HG03159 (cell line): ENCODE data around the gene PLXNA3.

Source experiments
- ATAC-seq: cut with Tn5 transposase; IDR thresholded peaks from one replicate; pipeline ENCODE4 v1.9.1; 2021; ENCODE audit warnings: mild to moderate bottlenecking, moderate library complexity; ENCODE audit not compliant: unreplicated experiment

The PLXNA3 gene

DNA sequence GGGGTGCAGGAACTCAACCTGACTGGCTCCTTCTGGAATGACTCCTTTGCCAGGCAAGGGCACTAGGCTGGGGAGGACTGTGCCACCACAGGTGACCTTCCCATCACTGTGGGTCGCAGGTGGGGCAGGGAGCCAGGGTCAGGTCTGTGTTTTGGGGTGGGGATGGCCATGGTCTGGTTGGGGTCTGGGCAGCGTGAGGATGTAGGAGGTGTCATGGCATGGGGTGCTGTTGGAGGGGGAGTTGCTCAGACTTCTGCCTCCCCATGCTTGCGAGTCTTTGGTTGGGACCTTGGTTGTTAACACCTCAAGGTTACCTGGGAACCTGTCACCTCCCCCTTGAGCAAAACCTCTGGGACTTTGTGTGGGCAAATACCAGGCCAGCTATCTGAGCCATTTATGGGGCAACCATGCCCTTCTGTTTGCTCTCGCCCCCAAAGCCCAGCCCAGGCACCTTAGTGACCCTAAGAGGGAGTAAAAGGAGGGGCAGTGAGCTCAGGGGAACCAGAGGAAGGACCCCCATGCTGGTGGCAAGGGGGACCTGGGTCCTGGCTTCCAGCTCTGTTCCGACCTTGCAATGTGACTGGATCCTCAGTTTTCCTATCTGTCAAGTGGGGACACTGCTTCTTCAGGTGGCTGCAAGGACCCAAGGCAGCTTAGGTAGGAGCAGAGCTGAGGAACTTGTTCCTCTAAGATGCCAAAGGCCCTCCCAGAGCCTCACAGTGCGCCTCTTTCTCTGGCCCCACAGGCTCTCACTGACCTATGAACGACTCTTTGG, 23.5 kb upstream of the PLXNA3 start:
- ATAC-seq, result no peak

DNA sequence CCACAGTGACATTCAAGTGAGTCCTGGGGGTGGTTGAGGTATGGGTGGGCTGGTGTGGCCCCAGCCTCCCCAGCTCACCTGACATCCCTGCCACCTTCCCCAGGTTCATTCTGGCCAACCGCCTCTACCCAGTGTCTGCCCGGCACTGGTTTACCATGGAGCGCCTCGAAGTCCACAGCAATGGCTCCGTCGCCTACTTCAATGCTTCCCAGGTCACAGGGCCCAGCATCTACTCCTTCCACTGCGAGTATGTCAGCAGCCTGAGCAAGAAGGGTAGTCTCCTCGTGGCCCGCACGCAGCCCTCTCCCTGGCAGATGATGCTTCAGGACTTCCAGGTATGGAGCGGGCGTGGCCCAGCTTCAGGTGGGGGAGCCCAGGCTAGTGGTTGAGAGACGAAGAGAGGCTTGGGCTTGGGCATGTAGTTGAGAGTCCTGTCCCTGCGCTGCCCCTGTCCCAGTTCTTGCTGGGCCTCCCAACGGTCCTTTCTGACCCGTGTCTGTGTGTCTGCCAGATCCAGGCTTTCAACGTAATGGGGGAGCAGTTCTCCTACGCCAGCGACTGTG, 22.8 kb upstream of the PLXNA3 start:
- ATAC-seq, result no peak

DNA sequence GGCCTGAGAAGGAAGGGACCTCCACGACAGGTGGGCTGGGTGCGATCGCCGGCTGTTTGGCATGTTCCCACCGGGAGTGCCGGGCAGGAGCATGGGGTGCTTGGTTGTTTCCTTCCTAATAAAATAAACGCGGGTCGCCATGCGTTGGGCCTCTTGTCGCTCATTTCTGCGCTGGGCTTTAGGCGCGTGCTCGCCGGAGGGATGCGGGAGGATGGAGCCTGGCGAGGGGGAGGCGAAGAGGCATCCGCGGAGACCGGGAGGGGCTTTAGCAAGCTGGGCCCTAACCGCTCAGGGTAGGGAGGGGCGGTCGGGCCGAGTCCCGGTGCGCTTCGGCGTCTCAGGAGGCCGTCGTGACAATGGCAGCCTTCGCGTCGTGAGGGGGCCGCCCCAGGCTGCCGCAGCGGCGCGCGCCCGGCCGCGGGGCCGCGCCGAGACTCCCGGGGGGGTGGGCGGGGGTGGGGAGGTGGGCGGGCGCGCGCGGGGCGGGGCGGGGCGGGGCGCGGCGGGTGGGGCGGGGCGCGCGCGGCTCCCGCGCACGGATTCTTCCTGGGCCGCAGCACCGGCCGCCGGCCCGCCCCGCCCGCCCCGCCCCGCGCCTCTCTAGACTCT, 21.6 kb upstream of the PLXNA3 start:
- no peak for ATAC-seq

DNA sequence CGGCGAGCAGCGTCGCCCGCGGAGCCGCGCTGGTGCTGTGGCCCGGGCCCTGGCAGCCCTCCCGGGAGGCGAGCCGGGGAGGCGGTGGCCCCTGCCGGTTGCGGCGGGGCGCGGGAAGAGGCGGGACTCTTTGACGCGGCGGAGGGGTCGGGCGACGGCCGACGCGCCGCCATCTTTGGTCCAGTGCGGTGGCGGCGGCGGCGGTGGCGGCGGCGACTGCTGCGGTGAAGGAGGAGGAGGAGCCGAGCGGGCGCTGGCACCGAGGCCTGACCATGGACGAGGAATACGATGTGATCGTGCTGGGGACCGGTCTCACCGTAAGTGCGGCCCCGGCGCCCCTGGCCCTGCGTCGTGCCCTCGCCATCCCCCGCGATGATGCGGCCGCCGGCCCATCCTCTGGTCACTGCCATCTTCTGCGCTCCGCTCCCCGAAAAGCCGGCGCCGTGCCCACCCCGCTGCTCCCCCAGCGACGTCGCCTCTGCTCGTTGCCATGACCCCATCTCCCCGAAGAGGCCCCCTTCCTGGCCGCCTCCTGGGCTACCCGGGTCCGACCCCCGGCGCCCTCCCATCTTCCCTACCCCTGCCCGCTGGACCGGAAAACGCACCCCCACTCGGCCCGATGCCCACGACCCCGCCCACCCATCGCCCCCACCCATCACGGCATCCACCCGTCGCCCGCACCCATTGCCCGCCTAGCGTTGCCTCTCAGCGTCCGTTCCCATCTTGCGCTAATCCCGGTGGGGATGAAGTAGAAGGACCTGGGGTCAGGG, 20.9 kb upstream of the PLXNA3 start, which contains the start of gene GDI1:
Gene GDI1, plus strand, starts transcription at position 172 of the 770 bp plus-strand sequence. Its CDS starts 101 bp downstream, at position 273.
- no peak for ATAC-seq

DNA sequence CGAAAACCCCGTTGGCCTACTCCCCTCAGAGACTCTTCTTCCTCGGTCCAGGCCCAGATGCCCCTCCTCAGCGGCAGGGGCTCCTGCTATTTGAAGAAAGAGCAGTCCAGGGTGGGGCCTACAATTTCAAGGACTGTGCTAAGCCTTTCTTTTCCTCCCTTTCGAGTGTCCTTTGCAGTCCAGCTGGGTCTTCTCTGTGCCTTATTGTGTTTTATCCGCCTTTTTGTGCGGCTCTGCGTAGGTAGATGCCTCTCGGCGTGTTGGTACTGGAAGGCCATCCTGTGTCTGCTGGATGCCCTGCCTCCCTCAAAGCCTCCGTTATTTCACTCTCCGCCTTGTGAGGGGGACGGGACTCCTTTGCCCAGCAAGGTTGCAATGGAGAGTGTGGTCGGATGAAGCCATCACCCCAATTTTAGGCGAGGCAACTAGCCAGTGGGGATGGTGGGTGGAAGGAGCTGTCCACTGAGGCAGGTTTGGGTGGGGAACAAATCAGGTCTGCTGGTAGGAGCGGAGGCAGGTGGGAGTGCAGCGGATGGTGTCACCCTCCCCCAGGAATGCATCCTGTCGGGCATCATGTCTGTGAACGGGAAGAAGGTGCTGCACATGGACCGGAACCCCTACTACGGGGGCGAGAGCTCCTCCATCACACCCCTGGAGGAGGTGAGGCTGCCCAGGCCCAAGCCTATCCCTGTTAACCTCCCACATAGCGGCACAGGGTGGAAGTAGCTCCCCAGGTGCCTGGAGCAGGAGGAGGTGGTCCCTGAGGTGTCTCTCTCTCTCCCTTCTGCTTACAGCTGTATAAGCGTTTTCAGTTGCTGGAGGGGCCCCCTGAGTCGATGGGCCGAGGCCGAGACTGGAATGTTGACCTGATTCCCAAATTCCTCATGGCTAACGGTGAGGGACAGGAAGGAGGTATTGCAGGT, 19.8 kb upstream of the PLXNA3 start:
- ATAC-seq, result no peak

DNA sequence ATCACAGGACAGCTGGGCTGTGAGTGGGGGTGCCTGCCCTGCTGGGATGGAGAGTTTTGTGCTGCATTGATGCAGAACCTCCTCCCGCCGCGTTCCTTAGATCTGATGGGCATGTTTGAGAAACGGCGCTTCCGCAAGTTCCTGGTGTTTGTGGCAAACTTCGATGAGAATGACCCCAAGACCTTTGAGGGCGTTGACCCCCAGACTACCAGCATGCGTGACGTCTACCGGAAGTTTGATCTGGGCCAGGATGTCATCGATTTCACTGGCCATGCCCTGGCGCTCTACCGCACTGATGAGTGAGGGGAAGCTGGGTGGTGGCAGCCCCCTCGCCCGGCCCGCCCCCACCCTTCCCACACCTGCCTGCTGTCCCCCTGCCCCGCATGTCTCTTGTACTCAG, 18.2 kb upstream of the PLXNA3 start:
- ATAC-seq, result no peak

DNA sequence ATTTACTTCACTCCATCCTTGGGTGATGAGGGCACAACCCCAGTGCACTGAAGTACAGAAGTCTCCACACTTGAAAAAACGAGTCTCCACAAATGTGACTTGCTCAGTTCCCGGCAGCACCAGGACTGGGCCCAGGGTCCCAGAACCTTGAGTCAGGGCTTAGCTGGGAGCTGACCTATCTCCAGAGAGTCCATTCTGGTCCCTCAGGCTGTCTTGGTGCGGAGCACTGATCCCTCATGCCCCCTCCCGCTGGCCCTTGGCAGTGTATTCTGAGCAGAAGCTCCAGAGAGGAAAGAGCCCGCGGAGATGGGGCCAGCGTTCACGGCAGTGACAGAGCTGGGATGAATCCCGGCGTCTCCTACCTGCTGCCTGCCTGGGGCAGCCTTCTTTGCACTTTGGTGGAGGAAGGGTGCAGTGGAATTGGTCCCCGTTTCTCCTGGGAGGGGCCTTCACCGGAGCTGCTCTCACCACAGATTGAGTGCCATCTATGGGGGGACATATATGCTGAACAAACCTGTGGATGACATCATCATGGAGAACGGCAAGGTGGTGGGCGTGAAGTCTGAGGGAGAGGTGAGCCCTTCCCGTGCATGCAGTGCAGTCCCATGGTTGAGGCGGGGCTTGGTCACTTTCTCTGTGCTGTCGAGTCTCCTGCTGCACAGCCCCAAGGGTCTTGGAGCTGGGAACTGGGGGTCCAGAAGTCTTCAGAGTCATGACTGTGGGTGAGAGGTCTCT, 17.3 kb upstream of the PLXNA3 start:
- no peak for ATAC-seq

DNA sequence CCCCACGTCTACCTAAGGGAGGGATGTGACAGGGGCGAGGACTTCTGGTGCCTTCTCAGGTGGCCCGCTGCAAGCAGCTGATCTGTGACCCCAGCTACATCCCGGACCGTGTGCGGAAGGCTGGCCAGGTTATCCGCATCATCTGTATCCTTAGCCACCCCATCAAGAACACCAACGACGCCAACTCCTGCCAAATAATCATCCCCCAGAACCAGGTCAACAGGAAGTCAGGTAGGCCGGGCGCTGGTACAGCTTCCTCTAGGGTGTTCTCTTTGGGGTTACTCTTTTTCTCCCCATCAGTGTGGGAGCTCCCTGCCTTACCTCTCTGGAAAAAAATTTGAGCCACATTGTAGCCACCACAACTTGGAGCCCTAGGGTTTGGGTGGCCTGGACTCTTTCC, 16.5 kb upstream of the PLXNA3 start:
- ATAC-seq, result no peak

DNA sequence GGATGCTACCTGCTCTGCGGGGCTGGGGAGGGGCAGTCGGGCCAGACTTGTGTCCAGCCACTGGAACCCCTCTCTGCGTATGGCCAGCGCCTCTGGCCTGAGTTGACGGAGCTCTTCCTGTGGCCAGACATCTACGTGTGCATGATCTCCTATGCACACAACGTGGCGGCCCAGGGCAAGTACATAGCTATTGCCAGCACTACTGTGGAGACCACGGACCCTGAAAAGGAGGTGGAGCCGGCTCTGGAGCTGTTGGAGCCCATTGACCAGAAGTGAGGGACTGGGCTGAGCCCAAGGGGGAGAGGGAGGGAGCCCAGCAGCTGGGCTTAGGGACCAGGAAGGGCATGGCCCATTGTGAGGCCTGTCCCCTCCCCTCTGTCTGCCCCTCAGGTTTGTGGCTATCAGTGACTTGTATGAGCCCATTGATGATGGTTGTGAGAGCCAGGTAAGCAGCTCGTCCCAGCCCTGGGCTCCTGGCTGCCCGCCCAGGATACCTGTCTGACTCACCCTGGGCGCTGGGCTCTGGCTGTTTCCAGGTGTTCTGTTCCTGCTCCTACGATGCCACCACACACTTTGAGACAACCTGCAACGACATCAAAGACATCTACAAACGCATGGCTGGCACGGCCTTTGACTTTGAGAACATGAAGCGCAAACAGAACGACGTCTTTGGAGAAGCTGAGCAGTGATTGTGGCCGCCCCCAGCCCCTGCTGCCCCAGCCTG, 15.9 kb upstream of the PLXNA3 start:
- ATAC-seq, result no peak

DNA sequence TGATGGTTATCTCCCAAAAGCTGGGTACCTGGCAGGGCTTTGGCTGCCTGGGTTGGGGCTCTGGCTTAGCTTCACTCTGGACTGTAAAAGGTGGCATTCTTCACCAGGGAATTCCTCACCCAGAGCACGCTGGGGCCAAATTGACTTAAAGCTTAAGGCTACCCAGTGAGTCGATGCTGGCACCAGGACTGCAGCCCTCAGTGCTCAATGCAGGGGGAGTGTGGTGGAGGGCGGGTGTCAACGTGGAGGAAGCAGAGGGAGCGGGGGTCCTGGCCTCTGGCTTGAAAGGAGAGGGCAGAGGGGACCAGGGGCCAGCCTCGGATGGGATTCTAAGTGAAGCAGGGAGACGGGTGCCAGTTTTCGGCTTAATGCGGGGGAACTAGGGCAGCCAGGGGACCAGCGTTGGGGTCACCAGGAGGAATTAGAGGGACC, 14.6 kb upstream of the PLXNA3 start:
- ATAC-seq, result no peak

DNA sequence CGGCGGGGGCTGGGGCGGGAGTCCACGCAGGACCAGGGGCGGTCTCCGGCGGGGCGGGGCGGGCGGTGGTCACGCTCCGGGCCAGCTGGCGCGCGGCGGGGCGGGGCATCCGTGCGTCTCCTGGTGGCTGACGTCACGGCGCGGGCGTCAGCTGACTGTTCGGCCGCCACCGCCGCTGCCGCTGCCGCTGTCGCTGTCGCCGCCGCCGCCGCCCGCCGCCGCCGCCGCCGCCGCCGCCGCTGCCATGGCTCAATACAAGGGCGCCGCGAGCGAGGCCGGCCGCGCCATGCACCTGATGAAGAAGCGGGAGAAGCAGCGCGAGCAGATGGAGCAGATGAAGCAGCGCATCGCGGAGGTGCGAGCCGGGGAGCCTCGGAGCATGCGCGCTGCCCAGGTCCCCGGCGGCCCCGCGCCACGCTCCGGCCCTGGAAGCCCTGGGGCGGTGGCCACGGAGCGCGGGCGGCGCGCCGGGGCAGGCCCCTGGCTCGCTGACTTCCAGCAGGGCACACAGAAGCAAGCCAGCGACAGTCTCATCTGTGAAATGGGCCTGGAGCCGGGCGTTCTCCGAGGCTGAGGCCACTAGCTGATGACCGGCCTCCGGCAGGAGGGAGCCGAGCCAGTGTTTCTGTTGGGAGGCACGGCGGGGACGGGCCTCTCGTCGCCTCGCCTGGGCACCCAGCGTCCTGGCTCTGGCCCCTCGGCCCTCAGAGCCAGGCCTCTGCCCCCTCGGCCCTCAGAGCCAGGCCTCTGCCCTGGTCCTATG, 13.9 kb upstream of the PLXNA3 start, which contains the start of gene FAM50A:
Gene FAM50A, plus strand, starts transcription at position 150 of the 763 bp plus-strand sequence. Its CDS starts 95 bp downstream, at position 245.
- ATAC-seq, result peak; percentile 57

DNA sequence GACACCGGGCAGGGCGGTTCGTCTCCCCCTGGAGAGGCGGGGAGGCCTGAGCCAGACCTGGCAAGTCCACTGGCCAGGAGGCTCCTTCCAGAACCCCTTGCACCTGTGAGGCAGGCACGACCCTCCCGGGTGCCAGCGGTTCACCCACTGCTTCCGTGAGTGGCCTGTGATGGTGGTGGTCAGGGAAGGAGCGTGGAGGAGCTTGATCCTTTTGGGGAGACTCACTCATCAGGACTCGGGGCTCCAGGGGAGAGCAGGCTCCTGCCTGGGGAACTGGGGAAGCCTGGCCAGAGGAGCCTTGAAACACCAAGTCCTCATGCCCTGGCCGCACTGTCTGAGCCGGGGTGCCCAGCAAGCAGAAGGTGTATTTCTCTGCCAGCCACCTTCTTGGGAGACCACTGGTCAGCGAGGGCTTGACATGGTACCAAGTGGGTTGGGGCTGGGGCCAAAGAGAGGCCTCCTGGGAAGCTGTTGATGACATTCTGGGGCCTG, 13.3 kb upstream of the PLXNA3 start:
- no peak for ATAC-seq

DNA sequence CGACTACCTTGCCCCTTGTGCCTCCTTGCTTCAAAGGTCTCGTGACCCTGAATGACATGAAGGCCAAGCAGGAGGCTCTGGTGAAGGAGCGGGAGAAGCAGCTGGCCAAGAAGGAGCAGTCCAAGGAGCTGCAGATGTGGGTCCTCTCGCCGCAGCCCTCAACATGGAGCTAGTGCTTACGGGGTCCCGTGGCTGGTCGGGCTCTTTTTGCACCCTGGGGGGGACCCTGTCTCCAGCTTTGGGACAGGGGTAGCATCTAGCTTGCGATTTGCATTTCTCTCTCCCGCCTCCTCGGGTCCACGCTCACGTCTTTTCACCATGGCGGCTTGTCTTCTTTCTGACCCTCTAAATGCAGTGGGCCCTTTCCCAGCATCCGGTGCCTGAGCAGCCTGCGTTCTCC, 12.3 kb upstream of the PLXNA3 start:
- no peak for ATAC-seq

DNA sequence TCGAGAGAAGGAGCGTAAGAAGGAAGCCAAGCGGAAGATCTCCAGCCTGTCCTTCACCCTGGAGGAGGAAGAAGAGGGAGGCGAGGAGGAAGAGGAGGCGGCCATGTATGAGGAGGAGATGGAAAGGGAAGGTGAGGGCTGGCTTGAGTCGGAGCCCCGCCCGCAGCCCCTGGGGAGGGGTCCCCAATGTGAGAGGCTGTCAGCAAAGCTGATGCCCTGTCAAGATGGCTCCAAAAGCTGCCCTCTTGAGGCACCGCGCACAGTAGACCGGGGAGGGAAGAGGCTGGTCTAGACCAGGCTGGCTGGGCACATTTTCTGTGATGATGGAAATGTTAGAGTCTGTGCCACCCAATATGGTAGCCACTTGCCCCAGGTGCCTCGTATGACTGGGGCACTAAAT, 11.7 kb upstream of the PLXNA3 start:
- no peak for ATAC-seq

DNA sequence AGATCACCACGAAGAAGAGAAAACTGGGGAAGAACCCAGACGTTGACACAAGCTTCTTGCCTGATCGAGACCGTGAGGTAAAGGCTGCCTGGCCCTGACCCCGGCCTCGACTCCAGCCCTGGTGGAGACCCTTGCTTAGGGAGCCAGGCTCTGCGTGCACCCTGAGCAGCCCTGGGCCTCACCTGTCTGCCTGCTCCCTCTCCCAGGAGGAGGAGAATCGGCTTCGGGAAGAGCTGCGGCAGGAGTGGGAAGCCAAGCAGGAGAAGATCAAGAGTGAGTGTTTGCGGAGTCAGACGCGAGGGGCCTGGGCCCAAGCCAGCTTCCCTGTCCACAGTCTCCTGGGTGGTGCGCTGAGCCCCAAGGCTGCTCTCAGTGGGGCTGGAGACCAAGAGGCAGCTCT, 9.6 kb upstream of the PLXNA3 start:
- no peak for ATAC-seq

DNA sequence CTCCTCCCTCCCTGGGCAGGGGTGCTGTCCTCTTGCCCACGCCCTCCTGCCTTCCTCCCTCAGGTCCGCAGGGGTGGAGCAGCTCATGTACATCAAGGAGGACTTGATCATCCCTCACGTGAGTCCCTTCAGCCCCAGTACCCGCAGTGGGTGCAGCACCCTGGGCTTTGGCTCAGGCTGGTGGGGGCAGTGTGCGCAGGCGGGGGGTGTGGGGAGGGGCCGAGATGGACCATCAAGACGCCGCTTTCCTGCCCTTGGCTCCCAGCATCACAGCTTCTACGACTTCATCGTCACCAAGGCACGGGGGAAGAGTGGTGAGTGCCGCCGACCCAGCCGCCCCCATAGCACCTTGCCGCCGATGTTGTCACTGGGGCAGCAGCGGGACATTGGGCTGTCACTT, 8.5 kb upstream of the PLXNA3 start:
- ATAC-seq, result no peak

DNA sequence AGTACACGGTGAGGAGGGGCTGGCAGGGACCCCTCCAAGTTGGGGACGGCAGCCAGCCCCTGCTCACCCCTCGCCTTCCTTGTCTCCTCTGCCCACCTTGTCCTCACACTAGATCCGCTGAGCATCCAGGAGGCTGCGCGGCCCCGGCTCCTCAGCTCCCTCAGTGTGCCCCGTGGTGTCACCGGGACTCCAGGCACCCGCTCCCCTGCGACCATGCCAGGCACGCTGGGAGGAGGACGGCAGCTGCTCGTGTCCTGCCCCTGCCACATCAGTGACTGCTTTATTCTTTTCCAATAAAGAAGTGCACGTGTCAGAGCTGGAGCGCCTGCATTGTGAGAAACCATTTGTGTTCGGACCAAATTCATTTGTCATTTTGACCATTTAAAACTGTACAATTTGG, 7.8 kb upstream of the PLXNA3 start:
- ATAC-seq, result no peak

DNA sequence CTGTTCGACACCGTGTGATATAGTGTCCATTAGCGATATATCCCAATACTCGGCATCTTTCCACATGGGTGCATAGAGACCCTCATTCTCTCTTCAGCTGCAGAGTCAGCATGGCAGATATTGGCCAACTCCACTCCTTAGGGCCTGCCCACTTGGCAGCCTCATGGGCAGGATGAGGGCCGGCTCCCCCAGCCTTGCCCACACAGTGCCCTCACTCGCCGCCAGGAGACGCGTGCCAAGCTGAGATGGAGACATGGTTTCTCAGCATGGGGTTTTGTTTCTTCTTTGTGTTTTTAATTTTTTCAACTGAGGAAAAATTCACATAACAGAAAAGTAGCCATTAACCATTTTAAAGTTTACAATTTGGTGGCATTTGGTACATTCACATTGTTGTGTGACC, 5.3 kb upstream of the PLXNA3 start:
- ATAC-seq, result no peak
